K562 (cell line): Measurements from ENCODE around the gene FIS1. TPM values are rescaled to one million over a fixed set of nuclear protein-coding genes. Genes with fewer than 3 reads are reported as not detected.

Experiments used
- C11orf30 ChIP-seq: fragments of 450-650 bp; IDR thresholded peaks from 2 replicates; pipeline ENCODE4 v1.6.1; 2016; ENCODE audit warnings: low read depth, mild to moderate bottlenecking
- CBX1 ChIP-seq: sonication (generic); IDR thresholded peaks from 2 replicates; pipeline ENCODE4 v1.6.1; 2016; ENCODE audit warnings: antibody characterized with exemption, low read depth, mild to moderate bottlenecking
- CLOCK ChIP-seq: fragments of 250-450 bp; sonication (Bioruptor Pico); IDR thresholded peaks from 2 replicates; pipeline ENCODE4 v1.4.0; 2020; ENCODE audit warnings: mild to moderate bottlenecking, moderate library complexity, borderline replicate concordance
- CREB1 ChIP-seq, 2 experiments: sonication (generic) in 1 of 2; formaldehyde crosslinking in 1 of 2; IDR thresholded peaks; 2 replicates each; pipeline versions ENCODE4 v1.6.1 to v1.8.0; 2012 to 2022; ENCODE audit warnings: inconsistent platforms in 1 of 2, mild to moderate bottlenecking in 1 of 2, missing genetic modification reagents in 1 of 2, moderate library complexity in 1 of 2
- EGR1 ChIP-seq: fragments of 450-650 bp; conservative IDR thresholded peaks from 2 replicates; pipeline ENCODE4 v1.6.1; 2017; ENCODE audit warnings: mild to moderate bottlenecking
- ELF4 ChIP-seq: fragments of 450-650 bp; formaldehyde crosslinking; IDR thresholded peaks from 2 replicates; pipeline ENCODE4 v1.4.0; 2022; ENCODE audit warnings: missing genetic modification characterization
- EP300 ChIP-seq: IDR thresholded peaks from 2 replicates; pipeline ENCODE4 v1.6.1; 2012; ENCODE audit warnings: low read length, improper control_type of control experiment
- FOXJ3 ChIP-seq: sonication (generic); formaldehyde crosslinking; IDR thresholded peaks from 2 replicates; pipeline ENCODE4 v1.4.0; 2020; ENCODE audit warnings: mild to moderate bottlenecking, missing genetic modification reagents
- HLTF ChIP-seq: fragments of 450-650 bp; IDR thresholded peaks from 2 replicates; pipeline ENCODE4 v1.6.1; 2016
- IFI16 ChIP-seq: fragments of 250-450 bp; sonication (Bioruptor Pico); IDR thresholded peaks from 2 replicates; pipeline ENCODE4 v2.1.2; 2022; ENCODE audit warnings: mild to moderate bottlenecking, inconsistent platforms
- NR2C2 ChIP-seq, 2 experiments: fragments of 200-800 bp in 1 of 2; sonication (Bioruptor generic) in 1 of 2; sonication (generic) in 1 of 2; formaldehyde crosslinking in 1 of 2; IDR thresholded peaks; 2 replicates each; pipeline versions ENCODE4 v1.6.1 to v1.8.0; 2016 to 2022; ENCODE audit warnings: mild to moderate bottlenecking in 1 of 2, missing compliant biosample characterization in 1 of 2, missing genetic modification characterization in 1 of 2, missing genetic modification reagents in 1 of 2
- NUFIP1 ChIP-seq: fragments of 450-650 bp; IDR thresholded peaks from 2 replicates; pipeline ENCODE4 v1.6.1; 2018; ENCODE audit not compliant: partially characterized antibody
- PCBP1 ChIP-seq: fragments of 200-400 bp; formaldehyde crosslinking; IDR thresholded peaks from 2 replicates; pipeline ENCODE4 v1.6.1; 2018; ENCODE audit warnings: mild to moderate bottlenecking, low read depth, low read length; ENCODE audit not compliant: poor library complexity, severe bottlenecking
- PHTF2 ChIP-seq: fragments of 250-450 bp; sonication (Bioruptor Pico); IDR thresholded peaks from 2 replicates; pipeline ENCODE4 v1.5.0; 2021; ENCODE audit warnings: mild to moderate bottlenecking
- POLR2G ChIP-seq: fragments of 200-400 bp; formaldehyde crosslinking; IDR thresholded peaks from 2 replicates; pipeline ENCODE4 v1.6.1; 2017; ENCODE audit warnings: low read depth, mild to moderate bottlenecking, antibody characterized with exemption, low read length, moderate library complexity
- POLR2H ChIP-seq: IDR thresholded peaks from 2 replicates; pipeline ENCODE4 v1.6.1; 2016; ENCODE audit warnings: missing genetic modification characterization, low read depth, mild to moderate bottlenecking, control low read depth, missing compliant biosample characterization, moderate library complexity
- PTBP1 ChIP-seq: fragments of 200-400 bp; formaldehyde crosslinking; IDR thresholded peaks from 2 replicates; pipeline ENCODE4 v1.6.1; 2017; ENCODE audit warnings: low read depth, low read length
- PYGO2 ChIP-seq: fragments of 450-650 bp; IDR thresholded peaks from 2 replicates; pipeline ENCODE4 v1.6.1; 2016; ENCODE audit warnings: mild to moderate bottlenecking, missing genetic modification characterization, moderate library complexity, missing compliant biosample characterization
- RBM25 ChIP-seq: fragments of 200-400 bp; formaldehyde crosslinking; IDR thresholded peaks from 2 replicates; pipeline ENCODE4 v1.6.1; 2018; ENCODE audit warnings: low read length, low read depth, moderate library complexity; ENCODE audit not compliant: severe bottlenecking
- RNF2 ChIP-seq: sonication (generic); IDR thresholded peaks from 2 replicates; pipeline ENCODE4 v1.6.1; 2016
- SP2 ChIP-seq: IDR thresholded peaks from 2 replicates; pipeline ENCODE4 v1.6.1; 2011; ENCODE audit warnings: mild to moderate bottlenecking, low read depth, low read length, moderate library complexity; ENCODE audit not compliant: poor library complexity, severe bottlenecking; ENCODE audit errors: extremely low read depth
- TBP ChIP-seq: optimal IDR thresholded peaks from 2 replicates; pipeline ENCODE3; 2011; ENCODE audit warnings: low read depth, low read length, improper control_type of control experiment
- THRAP3 ChIP-seq: fragments of 450-650 bp; IDR thresholded peaks from 2 replicates; pipeline ENCODE4 v1.6.1; 2016; ENCODE audit warnings: mild to moderate bottlenecking, inconsistent platforms, borderline replicate concordance
- TRIM28 ChIP-seq: fragments of 450-650 bp; IDR thresholded peaks from 2 replicates; pipeline ENCODE4 v1.6.1; 2017
- ZBED1 ChIP-seq: IDR thresholded peaks from 2 replicates; pipeline ENCODE4 v1.6.1; 2014
- ZBTB43 ChIP-seq: sonication (generic); formaldehyde crosslinking; IDR thresholded peaks from 2 replicates; pipeline ENCODE4 v1.8.0; 2023; ENCODE audit warnings: mild to moderate bottlenecking, missing genetic modification reagents
- polyA plus RNA-seq, 8 experiments: library from polyadenylated mRNA; depleted of rRNA in 4 of 8; stranded (reverse) in 5 of 8; unstranded in 3 of 8; fragments of >200 nt; fragmentation: Nextera tagmentation in 2 of 8; fragmentation: Illumina TruSeq in 1 of 8; extraction: Ambion mirVana in 2 of 8; extraction: Trizol in 1 of 8; gene quantifications; 2 replicates each; pipeline versions ENCODE4 v1.2.1 to v1.2.3, GENCODE V29; 2011 to 2014; ENCODE audit warnings: inconsistent platforms in 1 of 8, missing spikeins in 1 of 8
- total RNA-seq, 7 experiments: library from RNA; depleted of rRNA in 6 of 7; stranded (reverse); fragments of >200 nt in 6 of 7; fragmentation: Illumina TruSeq in 2 of 7; extraction: Trizol in 2 of 7; gene quantifications; 2 replicates each; pipeline versions ENCODE4 v1.2.1 to v1.2.3, GENCODE V29; 2011 to 2021; ENCODE audit warnings: low replicate concordance in 1 of 7

Gene FIS1
- total and polyA plus RNA-seq, 9 of the 15 experiments (the other 6 are each of a cell fraction or from before 2014, with no cell fraction given): 86.0 to 257 (median 144) TPM

GRCh38 chr7:101216001-101216859, 28.7 kb downstream of the FIS1 start (continued):
- TF ChIP-seq ZBTB43 (CRISPR knock-in tag) (no peak), CBX1 (no peak), PTBP1 (no peak), THRAP3 (no peak), EGR1 (no peak), HLTF (no peak), NUFIP1 (no peak), TBP (peak; percentile 16), RBM25 (no peak), IFI16 (CRISPR knock-in tag) (no peak), CLOCK (CRISPR knock-in tag) (no peak), RNF2 (no peak), SP2 (no peak), PHTF2 (CRISPR knock-in tag) (no peak), FOXJ3 (CRISPR knock-in tag) (no peak), NR2C2 (CRISPR knock-in tag; IDR thresholded peaks at IDR 0.05) (0 out of 2 replicates have a peak, but pooled peaks have one; percentile 27), NR2C2 (tag; IDR thresholded peaks at IDR 0.05) (no peak), TRIM28 (no peak), POLR2H (tag) (no peak), ELF4 (CRISPR knock-in tag) (0 out of 2 replicates have a peak, but pooled peaks have one; percentile 23), PCBP1 (no peak), PYGO2 (tag) (no peak), EP300 (no peak), CREB1 (IDR thresholded peaks at IDR 0.05) (no peak), CREB1 (CRISPR knock-in tag; IDR thresholded peaks at IDR 0.05) (no peak), POLR2G (no peak), ZBED1 (no peak), C11orf30 (peak; percentile 32; the same call in 1 of the 2 replicates)
